ENCODE data around the gene STX17. TPM values are rescaled to one million over a fixed set of nuclear protein-coding genes. Genes with fewer than 3 reads are reported as not detected.

STX17 gene
- total RNA-seq, 1 donor from 2014 or later, result 29.0 TPM

DNA sequence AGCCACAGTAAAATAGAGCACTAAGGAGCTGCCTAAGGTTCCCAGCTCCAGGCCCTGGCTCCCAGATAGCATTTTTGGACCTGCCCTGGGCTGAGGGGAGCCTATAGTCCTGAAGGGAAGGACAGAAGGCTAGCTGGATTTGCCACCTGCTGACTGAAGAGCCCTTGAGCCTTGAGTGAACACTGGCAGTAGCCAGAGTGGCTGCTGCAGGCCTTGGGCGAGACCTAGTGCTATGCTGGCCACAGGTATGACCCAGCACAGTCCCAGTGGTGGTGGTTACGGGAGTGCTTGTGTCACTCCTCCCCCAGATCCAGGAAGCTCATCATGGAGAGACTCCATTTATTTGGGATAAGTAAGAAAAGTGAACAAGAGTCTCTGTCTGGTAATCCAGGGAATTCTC, 10.3 kb upstream of the STX17 start:
- Mint-ChIP-seq H3K27me3 (ENCODE audit: unreplicated experiment) (peaks cover 77% of the 10 kb centered on the region), H3K9me3 (ENCODE audit: unreplicated experiment) (no peaks in the 10 kb centered on the region), H3K4me3 (ENCODE audit: unreplicated experiment) (no peak overlapping the region), H3K27ac (ENCODE audit: unreplicated experiment) (no peak overlapping the region), H3K36me3 (ENCODE audit: unreplicated experiment) (no peaks in the 10 kb centered on the region), H3K4me1 (ENCODE audit: unreplicated experiment) (no peaks in the 10 kb centered on the region)
- DNase-seq (ENCODE audit: extremely low spot score, unreplicated experiment), result no peak
- TF ChIP-seq, protein P1, sequence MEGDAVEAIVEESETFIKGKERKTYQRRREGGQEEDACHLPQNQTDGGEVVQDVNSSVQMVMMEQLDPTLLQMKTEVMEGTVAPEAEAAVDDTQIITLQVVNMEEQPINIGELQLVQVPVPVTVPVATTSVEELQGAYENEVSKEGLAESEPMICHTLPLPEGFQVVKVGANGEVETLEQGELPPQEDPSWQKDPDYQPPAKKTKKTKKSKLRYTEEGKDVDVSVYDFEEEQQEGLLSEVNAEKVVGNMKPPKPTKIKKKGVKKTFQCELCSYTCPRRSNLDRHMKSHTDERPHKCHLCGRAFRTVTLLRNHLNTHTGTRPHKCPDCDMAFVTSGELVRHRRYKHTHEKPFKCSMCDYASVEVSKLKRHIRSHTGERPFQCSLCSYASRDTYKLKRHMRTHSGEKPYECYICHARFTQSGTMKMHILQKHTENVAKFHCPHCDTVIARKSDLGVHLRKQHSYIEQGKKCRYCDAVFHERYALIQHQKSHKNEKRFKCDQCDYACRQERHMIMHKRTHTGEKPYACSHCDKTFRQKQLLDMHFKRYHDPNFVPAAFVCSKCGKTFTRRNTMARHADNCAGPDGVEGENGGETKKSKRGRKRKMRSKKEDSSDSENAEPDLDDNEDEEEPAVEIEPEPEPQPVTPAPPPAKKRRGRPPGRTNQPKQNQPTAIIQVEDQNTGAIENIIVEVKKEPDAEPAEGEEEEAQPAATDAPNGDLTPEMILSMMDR (IDR thresholded peaks at IDR 0.05), result no peak

DNA sequence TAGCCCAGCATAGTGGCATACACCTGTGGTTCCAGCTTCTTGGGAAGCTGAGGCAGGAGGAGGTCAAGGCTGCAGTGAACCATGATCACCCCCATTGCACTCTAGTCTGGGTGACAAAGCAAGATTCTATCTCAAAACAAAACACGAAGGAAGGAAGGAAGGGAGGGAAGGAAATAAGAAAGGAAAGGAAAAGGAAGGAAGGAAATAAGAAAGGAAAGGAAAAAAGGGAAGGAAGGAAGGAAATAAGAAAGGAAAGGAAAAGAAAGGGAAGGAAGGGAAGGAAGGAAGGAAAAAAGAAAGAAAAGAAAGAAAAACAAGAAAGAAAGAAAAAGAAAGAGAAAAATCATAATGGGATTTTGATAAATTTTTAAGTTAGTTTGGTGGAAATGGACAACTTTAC, 3.1 kb upstream of the STX17 start:
- Mint-ChIP-seq H3K4me1 (ENCODE audit: unreplicated experiment) (peaks cover 19% of the 10 kb centered on the region), H3K27ac (ENCODE audit: unreplicated experiment) (no peak overlapping the region), H3K36me3 (ENCODE audit: unreplicated experiment) (no peaks in the 10 kb centered on the region), H3K4me3 (ENCODE audit: unreplicated experiment) (no peak overlapping the region), H3K27me3 (ENCODE audit: unreplicated experiment) (peaks cover 41% of the 10 kb centered on the region), H3K9me3 (ENCODE audit: unreplicated experiment) (no peaks in the 10 kb centered on the region)
- TF ChIP-seq, protein P1 (IDR thresholded peaks at IDR 0.05), result no peak
- no peak for DNase-seq (ENCODE audit: extremely low spot score, unreplicated experiment)

DNA sequence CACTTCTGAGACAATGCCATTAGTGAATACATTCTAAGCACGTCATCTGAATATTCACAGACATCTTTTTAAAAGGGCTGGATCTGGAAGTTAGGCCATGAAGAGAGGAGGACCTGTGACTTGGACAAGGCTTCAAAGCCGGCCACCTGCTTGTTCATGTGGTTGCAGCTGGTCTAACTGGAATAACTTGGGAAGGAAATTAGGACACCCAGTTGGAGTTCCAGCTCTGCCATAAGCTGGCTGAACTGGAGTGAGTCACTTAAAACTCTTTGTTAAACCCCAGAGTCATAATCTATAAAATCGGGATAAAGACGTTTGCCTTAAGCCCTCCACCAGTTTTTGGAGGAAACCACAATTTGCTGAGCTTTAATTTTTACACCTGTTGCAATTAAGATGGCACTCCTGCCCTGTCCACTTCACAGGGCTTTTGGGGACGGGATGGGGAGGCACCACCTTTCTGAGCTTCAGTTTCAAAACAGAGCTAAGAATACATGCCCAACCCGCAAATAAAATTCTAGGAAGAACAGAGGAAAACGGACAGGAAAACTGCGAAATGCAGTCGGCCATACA, 536 bp upstream of the STX17 start:
- no peaks in the 10 kb centered on the region for H3K36me3 Mint-ChIP-seq (ENCODE audit: unreplicated experiment)
- TF ChIP-seq, protein P1 (IDR thresholded peaks at IDR 0.05), result no peak
- no peaks in the 10 kb centered on the region for H3K9me3 Mint-ChIP-seq (ENCODE audit: unreplicated experiment)
- H3K4me3 Mint-ChIP-seq (ENCODE audit: unreplicated experiment), result peak overlapping the region; percentile 72
- peak overlapping the region; percentile 69 for H3K27ac Mint-ChIP-seq (ENCODE audit: unreplicated experiment)
- H3K4me1 Mint-ChIP-seq (ENCODE audit: unreplicated experiment), result peaks cover 24% of the 10 kb centered on the region
- peaks cover 24% of the 10 kb centered on the region for H3K27me3 Mint-ChIP-seq (ENCODE audit: unreplicated experiment)
- no peak for DNase-seq (ENCODE audit: extremely low spot score, unreplicated experiment)

DNA sequence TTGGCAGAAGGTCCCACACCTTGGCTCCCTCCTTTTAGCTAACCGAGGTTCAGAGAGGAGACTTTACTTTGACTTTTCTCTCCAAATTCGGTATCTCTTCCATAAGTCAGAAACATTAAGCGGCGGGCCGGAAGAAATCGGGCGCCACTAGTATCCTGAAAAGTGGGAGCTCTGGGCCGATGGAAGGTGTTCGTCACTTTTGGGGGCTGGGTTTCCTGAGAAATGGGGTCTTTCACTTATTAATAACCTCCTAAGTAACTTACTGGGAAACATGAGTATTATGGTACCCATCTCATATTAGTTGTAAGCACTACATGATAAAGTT, 716 bp downstream of the STX17 start:
- Mint-ChIP-seq H3K9me3 (ENCODE audit: unreplicated experiment) (no peaks in the 10 kb centered on the region), H3K36me3 (ENCODE audit: unreplicated experiment) (peaks cover 6% of the 10 kb centered on the region), H3K27me3 (ENCODE audit: unreplicated experiment) (peaks cover 16% of the 10 kb centered on the region), H3K4me3 (ENCODE audit: unreplicated experiment) (peak overlapping the region; percentile 96), H3K4me1 (ENCODE audit: unreplicated experiment) (peaks cover 24% of the 10 kb centered on the region), H3K27ac (ENCODE audit: unreplicated experiment) (peak overlapping the region; percentile 97)
- TF ChIP-seq, protein P1 (IDR thresholded peaks at IDR 0.05), result no peak
- DNase-seq (ENCODE audit: extremely low spot score, unreplicated experiment), result no peak

DNA sequence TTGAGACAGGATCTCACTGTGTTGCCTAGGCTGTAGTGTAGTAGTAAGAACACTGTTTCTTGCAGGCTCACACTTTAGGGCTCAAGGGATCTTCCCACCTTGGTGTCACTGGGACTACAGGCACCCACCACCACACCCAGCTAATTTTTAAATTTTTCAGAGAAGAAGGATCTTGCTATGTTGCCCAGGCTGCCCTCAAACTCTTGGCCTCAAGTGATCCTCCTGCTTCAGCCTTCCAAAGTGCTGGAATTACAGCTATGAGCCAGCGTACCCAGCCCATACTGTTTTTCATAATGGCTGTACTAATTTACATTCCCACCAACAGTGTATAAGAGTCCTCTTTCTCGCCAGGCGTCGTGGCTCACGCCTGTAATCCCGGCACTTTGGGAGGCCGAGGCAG, 5.1 kb downstream of the STX17 start:
- Mint-ChIP-seq H3K4me1 (ENCODE audit: unreplicated experiment) (peaks cover 19% of the 10 kb centered on the region), H3K4me3 (ENCODE audit: unreplicated experiment) (no peak overlapping the region), H3K27me3 (ENCODE audit: unreplicated experiment) (no peaks in the 10 kb centered on the region), H3K27ac (ENCODE audit: unreplicated experiment) (no peak overlapping the region), H3K9me3 (ENCODE audit: unreplicated experiment) (no peaks in the 10 kb centered on the region), H3K36me3 (ENCODE audit: unreplicated experiment) (peaks cover 27% of the 10 kb centered on the region)
- no peak for DNase-seq (ENCODE audit: extremely low spot score, unreplicated experiment)
- TF ChIP-seq, protein P1 (IDR thresholded peaks at IDR 0.05), result no peak

Measured in osteocyte (in vitro differentiated cells).